T1000 (cell line): Measurements from ENCODE around the gene FOXO1.
A peak's percentile ranks its signal among the peaks of the same experiment; 100 is the strongest.
"Not testable (repeated sequence)": the region's sequence is repeated elsewhere in the genome, so short reads cannot be mapped to it uniquely, and the experiment has no call there.

Experiments
- DNase-seq: peaks from one replicate; lab custom pipeline; 2025; ENCODE audit warnings: mixed read lengths; lab: John Stamatoyannopoulos, UW

FOXO1 gene

GRCh38 chr13:40666045-40666932, at the start of gene FOXO1:
Gene FOXO1 (minus strand): TSS chr13:40666641. CDS start chr13:40666212, 429 bp downstream.
- DNase-seq = peak; percentile 65

GRCh38 chr13:40714433-40714832, 48.0 kb upstream of the FOXO1 start:
- not testable (repeated sequence) for DNase-seq

- DNase-seq = no peak
Measured at GRCh38 chr13:40706439-40706838, 40.0 kb upstream of the FOXO1 start.

GRCh38 chr13:40697711-40698110, 31.3 kb upstream of the FOXO1 start:
- DNase-seq = no peak

GRCh38 chr13:40694426-40694825, 28.0 kb upstream of the FOXO1 start:
- no peak for DNase-seq

- no peak for DNase-seq
Measured at GRCh38 chr13:40692946-40693345, 26.5 kb upstream of the FOXO1 start.

- DNase-seq = no peak
Measured at GRCh38 chr13:40688781-40689180, 22.3 kb upstream of the FOXO1 start.

- no peak for DNase-seq
Measured at GRCh38 chr13:40682449-40683240, 16.2 kb upstream of the FOXO1 start.

GRCh38 chr13:40681341-40682146, 15.1 kb upstream of the FOXO1 start:
- no peak for DNase-seq

GRCh38 chr13:40680659-40681323, 14.3 kb upstream of the FOXO1 start:
- no peak for DNase-seq

GRCh38 chr13:40679480-40679985, 13.1 kb upstream of the FOXO1 start:
- DNase-seq = no peak

- no peak for DNase-seq
Measured at GRCh38 chr13:40677064-40677463, 10.6 kb upstream of the FOXO1 start.

GRCh38 chr13:40676007-40676406, 9.6 kb upstream of the FOXO1 start:
- DNase-seq = no peak

- DNase-seq = no peak
Measured at GRCh38 chr13:40673414-40673813, 7.0 kb upstream of the FOXO1 start.

- no peak for DNase-seq
Measured at GRCh38 chr13:40672765-40673397, 6.4 kb upstream of the FOXO1 start.

GRCh38 chr13:40671956-40672764, 5.7 kb upstream of the FOXO1 start:
- no peak for DNase-seq

- DNase-seq = no peak
Measured at GRCh38 chr13:40670307-40670706, 3.9 kb upstream of the FOXO1 start.

GRCh38 chr13:40668335-40668734, 1.9 kb upstream of the FOXO1 start:
- no peak for DNase-seq

GRCh38 chr13:40667622-40667978, 1.2 kb upstream of the FOXO1 start:
- DNase-seq = no peak
